Stimulated activated CD8-positive, alpha-beta memory T cell treated with anti-CD3 and anti-CD28 coated beads, Interleukin-4, amount 100 ng/mL, for 24 hours (primary cell): Measurements from ENCODE around the gene CFAP58.

ENCODE experiments used
- DNase-seq: peaks from one replicate; pipeline ENCODE4 v3.0.0-alpha.2; 2020; ENCODE audit warnings: low read depth

Gene CFAP58

GRCh38 chr10:104353325-104354048 is at the start of gene CFAP58:
CFAP58 (plus strand) TSS chr10:104353833; CDS start chr10:104353898, 65 bp downstream.
- DNase-seq: peak; percentile 81

- no peak for DNase-seq
Measured at GRCh38 chr10:104304356-104304745, 49.3 kb upstream of the CFAP58 start.

GRCh38 chr10:104304927-104305326 is 48.7 kb upstream of the CFAP58 start:
- no peak for DNase-seq

- no peak for DNase-seq
Measured at GRCh38 chr10:104306897-104307296, 46.7 kb upstream of the CFAP58 start.

- no peak for DNase-seq
Measured at GRCh38 chr10:104307576-104308438, 45.8 kb upstream of the CFAP58 start.

- DNase-seq: no peak
Measured at GRCh38 chr10:104308439-104308903, 45.2 kb upstream of the CFAP58 start.

- DNase-seq: no peak
Measured at GRCh38 chr10:104309980-104310978, 43.4 kb upstream of the CFAP58 start.

GRCh38 chr10:104311184-104311720 is 42.4 kb upstream of the CFAP58 start:
- DNase-seq: no peak

- DNase-seq: no peak
Measured at GRCh38 chr10:104314591-104315485, 38.8 kb upstream of the CFAP58 start.

- no peak for DNase-seq
Measured at GRCh38 chr10:104315486-104315921, 38.1 kb upstream of the CFAP58 start.

GRCh38 chr10:104316321-104317099 is 37.1 kb upstream of the CFAP58 start:
- DNase-seq: no peak

- DNase-seq: no peak
Measured at GRCh38 chr10:104317269-104317710, 36.3 kb upstream of the CFAP58 start.

- no peak for DNase-seq
Measured at GRCh38 chr10:104317726-104318299, 35.8 kb upstream of the CFAP58 start.

- no peak for DNase-seq
Measured at GRCh38 chr10:104318326-104318725, 35.3 kb upstream of the CFAP58 start.

- DNase-seq: no peak
Measured at GRCh38 chr10:104318810-104319741, 34.6 kb upstream of the CFAP58 start.

- no peak for DNase-seq
Measured at GRCh38 chr10:104321226-104321625, 32.4 kb upstream of the CFAP58 start.

- no peak for DNase-seq
Measured at GRCh38 chr10:104321725-104322415, 31.8 kb upstream of the CFAP58 start.

- DNase-seq: no peak
Measured at GRCh38 chr10:104322416-104322782, 31.2 kb upstream of the CFAP58 start.
